Ovary (tissue), 9 donors: ENCODE measurements around the gene CD9. TPM values are rescaled to one million over a fixed set of nuclear protein-coding genes. Genes with fewer than 3 reads are reported as not detected.

ENCODE experiments used
- DNase-seq, 5 donors: peaks; one replicate each; pipeline ENCODE4 v3.0.0-alpha.2; 2019 to 2020
- H3K27ac ChIP-seq, 2 donors: fragments of 200-600 bp; one replicate each; pipeline versions ENCODE4 v1.5.1 to v1.8.0; 2019 to 2022
- H3K27me3 ChIP-seq: fragments of 200-600 bp; one replicate; pipeline ENCODE4 v1.8.0; 2022
- H3K36me3 ChIP-seq: fragments of 200-600 bp; sonication (generic); one replicate; pipeline ENCODE4 v1.5.1; 2019
- H3K4me1 ChIP-seq: one replicate; pipeline ENCODE4 v1.8.1; 2013; ENCODE audit warnings: mild to moderate bottlenecking, moderate library complexity; ENCODE audit not compliant: insufficient read depth
- H3K4me3 ChIP-seq: fragments of 200-600 bp; sonication (generic); one replicate; pipeline ENCODE4 v1.5.1; 2017
- H3K9me3 ChIP-seq, 2 donors: fragments of 200-600 bp in 1 of 2; sonication (generic) in 1 of 2; one replicate each; pipeline versions ENCODE4 v1.5.1 to v1.8.1; 2013 to 2019; ENCODE audit warnings: mild to moderate bottlenecking in 1 of 2, moderate library complexity in 1 of 2
- CTCF ChIP-seq, 3 donors: fragments of 450-650 bp in 2 of 3; fragments of 200-600 bp in 1 of 3; IDR thresholded peaks; one replicate each; pipeline versions ENCODE4 v1.5.1 to v1.8.0; 2016 to 2022; ENCODE audit warnings: antibody characterized with exemption in 3 of 3, mild to moderate bottlenecking in 1 of 3
- EP300 ChIP-seq: sonication (generic); formaldehyde crosslinking; IDR thresholded peaks from one replicate; pipeline ENCODE4 v1.6.1; 2017; ENCODE audit warnings: antibody characterized with exemption
- POLR2A ChIP-seq: fragments of 450-650 bp; IDR thresholded peaks from one replicate; pipeline ENCODE4 v1.6.1; 2017; ENCODE audit warnings: antibody characterized with exemption, mild to moderate bottlenecking, moderate library complexity
- WGBS, 3 donors: extraction: QIAGEN DNeasy Blood & Tissue Kit in 1 of 3; methylation state at CpG; one replicate each; pipeline versions ENCODE4 v1.1.5 to v1.1.7; 2013 to 2017; 5-methylcytosine and 5-hydroxymethylcytosine counted together
- intact Hi-C, 4 donors: fragments of 100-400 bp; cut with DNase I; formaldehyde crosslinking; loops; one replicate each; pipeline versions ENCODE4 v1.11.0 to v1.15.1; 2022 to 2023
- polyA plus RNA-seq, 2 donors: library from polyadenylated mRNA; stranded (reverse); fragments of 200-250 nt in 1 of 2; fragments of 350-450 nt in 1 of 2; fragmentation: Illumina TruSeq in 1 of 2; extraction: RNeasy Lipid Tissue Mini Kit (QIAGEN cat#74804) in 1 of 2; gene quantifications; one replicate each; pipeline ENCODE4 v1.2.3, GENCODE V29; 2013 to 2014
- total RNA-seq, 7 donors: library from RNA; depleted of rRNA in 2 of 7; stranded (reverse); fragments of >200 nt in 2 of 7; fragmentation: NEBNext Ultra II Directional in 3 of 7; extraction: Animal tissue kit (Norgen Biotek cat#: 25700) in 3 of 7; gene quantifications; one replicate each; pipeline versions ENCODE4 v1.1.0 to v1.2.4, GENCODE V29; 2016 to 2023
- donor health status: DM: no; HTN: no; CAD: no; lungs with moderate emphysema.
- donor health status: DM: no; HTN: no; CAD: no.
- donor health status: Bipolar disorder and iron deficiency.
- donor health status: DM: yes; HTN: yes; CAD: no.
- donor health status: DM: no; HTN: no; CAD: no.
- donor health status: DM: yes; HTN: yes; CAD: no.

CD9 gene
- total and polyA plus RNA-seq, 9 donors, result 23.9 to 372 (median 60.7) TPM

- Histone ChIP-seq H3K27ac (peak overlapping the region in 1 of 2 donors; percentile 20), H3K4me3 (no peak overlapping the region), H3K27me3 (no peaks in the 10 kb centered on the region), H3K4me1 (peaks cover 6% of the 10 kb centered on the region), H3K9me3 (no peaks in the 10 kb centered on the region), H3K36me3 (no peaks in the 10 kb centered on the region)
- TF ChIP-seq POLR2A (no peak), EP300 (no peak), CTCF (IDR thresholded peaks at IDR 0.05) (no peak)
- 71 to 79% (median 72%) methylated on average over 6 of the region's 6 CpGs for WGBS, 3 donors
- DNase-seq, result no peak
- intact Hi-C loops, result no loop called here
Observed at GRCh38 chr12:6202304-6202703, 2.1 kb downstream of the CD9 start.

- WGBS, 3 donors, result 83 to 89% (median 88%) methylated on average over 3 of the region's 3 CpGs
- Histone ChIP-seq H3K27ac (no peak overlapping the region), H3K36me3 (no peaks in the 10 kb centered on the region), H3K4me3 (no peak overlapping the region), H3K4me1 (peaks cover 6% of the 10 kb centered on the region), H3K27me3 (no peaks in the 10 kb centered on the region), H3K9me3 (no peaks in the 10 kb centered on the region)
- DNase-seq, result no peak
- TF ChIP-seq EP300 (no peak), CTCF (IDR thresholded peaks at IDR 0.05) (no peak), POLR2A (no peak)
- intact Hi-C loops, result no loop called here
Observed at GRCh38 chr12:6202846-6203245, 2.6 kb downstream of the CD9 start.

- Histone ChIP-seq H3K36me3 (no peaks in the 10 kb centered on the region), H3K27ac (no peak overlapping the region), H3K9me3 (no peaks in the 10 kb centered on the region), H3K27me3 (no peaks in the 10 kb centered on the region), H3K4me3 (no peak overlapping the region), H3K4me1 (peaks cover 6% of the 10 kb centered on the region)
- WGBS, 3 donors, result 88 to 100% (median 90%) methylated on average over 3 of the region's 3 CpGs
- intact Hi-C loops, result no loop called here
- TF ChIP-seq CTCF (IDR thresholded peaks at IDR 0.05), result no peak
- no peak for TF ChIP-seq POLR2A
- no peak for TF ChIP-seq EP300
- DNase-seq, result no peak
Observed at GRCh38 chr12:6203601-6204000, 3.4 kb downstream of the CD9 start.

GRCh38 chr12:6204533-6205143 lies 4.4 kb downstream of the CD9 start:
- peaks cover 6% of the 10 kb centered on the region for H3K4me1 ChIP-seq
- intact Hi-C loops, result no loop called here

More at GRCh38 chr12:6204533-6205143, 4.4 kb downstream of the CD9 start:
- no peak for DNase-seq
- H3K27ac ChIP-seq, result peak overlapping the region in 1 of 2 donors; percentile 21
- H3K9me3 ChIP-seq, result no peaks in the 10 kb centered on the region
- H3K4me3 ChIP-seq, result no peak overlapping the region
- H3K36me3 ChIP-seq, result no peaks in the 10 kb centered on the region
- WGBS, 3 donors, result 72 to 82% (median 73%) methylated on average over 5 of the region's 5 CpGs
- no peaks in the 10 kb centered on the region for H3K27me3 ChIP-seq
- TF ChIP-seq CTCF (IDR thresholded peaks at IDR 0.05) (no peak), POLR2A (no peak), EP300 (no peak)
